SH-SY5Y (cell line): ENCODE results near the gene ISOC2.

Experiments used
- GATA2 ChIP-seq: IDR thresholded peaks from 2 replicates; pipeline ENCODE4 v1.6.1; 2011; ENCODE audit warnings: mild to moderate bottlenecking, low read depth, low read length
- GATA3 ChIP-seq: IDR thresholded peaks from 2 replicates; pipeline ENCODE4 v1.6.1; 2011; ENCODE audit warnings: low read depth, mild to moderate bottlenecking, low read length, moderate library complexity

DNA sequence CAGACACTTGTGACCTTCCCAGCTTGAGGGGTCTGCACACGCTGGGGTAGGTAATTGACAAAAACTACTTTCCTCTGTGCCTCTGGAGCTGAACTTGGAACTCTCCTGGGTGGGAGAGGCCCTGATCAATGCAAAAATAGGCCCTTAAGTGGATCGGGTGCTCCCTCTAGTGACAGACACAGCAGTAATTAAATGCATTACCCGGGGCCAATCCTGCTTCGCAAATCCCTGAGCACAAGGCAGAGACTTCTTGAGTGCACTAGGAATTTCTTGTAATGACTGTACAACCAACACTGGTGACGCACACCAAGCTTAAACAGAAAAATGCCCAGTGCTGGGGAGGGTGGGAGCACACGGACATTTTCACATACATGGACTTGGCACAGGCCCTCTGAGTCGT is 43.3 kb downstream of the ISOC2 start:
- TF ChIP-seq GATA3 = no peak
- TF ChIP-seq GATA2 = no peak
